OCI-LY1 (cell line): ENCODE data around the gene EXD3.

ENCODE experiments used
- H2AFZ ChIP-seq: fragments of 200-600 bp; sonication (generic), shearing (Covaris generic); 2 replicates; pipeline ENCODE4 v1.6.0; 2014; ENCODE audit warnings: antibody characterized with exemption, mild to moderate bottlenecking, low read length
- H3F3A ChIP-seq: fragments of 200-600 bp; sonication (generic), shearing (Covaris generic); 2 replicates; pipeline ENCODE4 v1.6.0; 2014; ENCODE audit warnings: mild to moderate bottlenecking, antibody characterized with exemption, low read length, moderate library complexity; ENCODE audit not compliant: insufficient read depth
- H3K27ac ChIP-seq: fragments of 200-600 bp; sonication (generic); 2 replicates; pipeline ENCODE4 v1.5.1; 2014; ENCODE audit warnings: low read length, mixed run types, mild to moderate bottlenecking, low read depth; ENCODE audit not compliant: poor library complexity, severe bottlenecking
- H3K27me3 ChIP-seq: fragments of 200-600 bp; sonication (generic); 2 replicates; pipeline ENCODE4 v1.6.0; 2014; ENCODE audit warnings: antibody characterized with exemption, mild to moderate bottlenecking, low read length, moderate library complexity; ENCODE audit not compliant: insufficient read depth
- H3K36me3 ChIP-seq: fragments of 200-600 bp; sonication (generic); 2 replicates; pipeline ENCODE4 v1.6.1; 2014; ENCODE audit warnings: mild to moderate bottlenecking, antibody characterized with exemption, low read length, moderate library complexity, mixed read lengths; ENCODE audit not compliant: insufficient read depth
- H3K4me1 ChIP-seq: fragments of 200-600 bp; sonication (generic); 2 replicates; pipeline ENCODE4 v1.5.1; 2014; ENCODE audit warnings: mild to moderate bottlenecking, low read length, moderate library complexity; ENCODE audit not compliant: insufficient read depth, severe bottlenecking
- H3K4me2 ChIP-seq: fragments of 200-600 bp; sonication (generic), shearing (Covaris generic); 2 replicates; pipeline ENCODE4 v1.6.1; 2014; ENCODE audit warnings: low read length
- H3K4me3 ChIP-seq: fragments of 200-600 bp; sonication (generic); 2 replicates; pipeline ENCODE4 v1.5.1; 2014; ENCODE audit warnings: low read length, low read depth, mild to moderate bottlenecking, mixed read lengths; ENCODE audit not compliant: poor library complexity, severe bottlenecking
- H3K79me2 ChIP-seq: fragments of 200-600 bp; shearing (Covaris generic); 2 replicates; pipeline ENCODE4 v1.6.1; 2016; ENCODE audit warnings: mixed run types, low read length, mixed read lengths; ENCODE audit not compliant: insufficient read depth
- H3K9ac ChIP-seq: fragments of 200-600 bp; sonication (generic), shearing (Covaris generic); 2 replicates; pipeline ENCODE4 v1.6.1; 2014; ENCODE audit warnings: mild to moderate bottlenecking, low read length, mixed read lengths
- H3K9me2 ChIP-seq: fragments of 200-600 bp; sonication (generic), shearing (Covaris generic); 2 replicates; pipeline ENCODE4 v1.6.1; 2014; ENCODE audit warnings: low read depth, mild to moderate bottlenecking, low read length, mixed read lengths
- H3K9me3 ChIP-seq: fragments of 200-600 bp; shearing (Covaris generic); 2 replicates; pipeline ENCODE4 v1.6.1; 2014; ENCODE audit warnings: low read length, mixed read lengths
- H4K20me1 ChIP-seq: fragments of 200-600 bp; sonication (generic), shearing (Covaris generic); 2 replicates; pipeline ENCODE4 v1.6.0; 2016; ENCODE audit warnings: mild to moderate bottlenecking, low read length; ENCODE audit not compliant: insufficient read depth
- EZH2 ChIP-seq: fragments of 200-600 bp; sonication (generic), shearing (Covaris generic); IDR thresholded peaks from 2 replicates; pipeline ENCODE4 v1.8.0; 2017; ENCODE audit warnings: borderline replicate concordance, mixed run types, mild to moderate bottlenecking, antibody characterized with exemption, low read length, moderate library complexity, mixed read lengths
- TF ChIP-seq, protein P1 (sequence below): fragments of 200-600 bp; sonication (generic), shearing (Covaris generic); IDR thresholded peaks from 2 replicates; pipeline ENCODE4 v1.5.1; 2017; ENCODE audit warnings: mild to moderate bottlenecking, antibody characterized with exemption, low read length, moderate library complexity, mixed read lengths

Gene EXD3

DNA sequence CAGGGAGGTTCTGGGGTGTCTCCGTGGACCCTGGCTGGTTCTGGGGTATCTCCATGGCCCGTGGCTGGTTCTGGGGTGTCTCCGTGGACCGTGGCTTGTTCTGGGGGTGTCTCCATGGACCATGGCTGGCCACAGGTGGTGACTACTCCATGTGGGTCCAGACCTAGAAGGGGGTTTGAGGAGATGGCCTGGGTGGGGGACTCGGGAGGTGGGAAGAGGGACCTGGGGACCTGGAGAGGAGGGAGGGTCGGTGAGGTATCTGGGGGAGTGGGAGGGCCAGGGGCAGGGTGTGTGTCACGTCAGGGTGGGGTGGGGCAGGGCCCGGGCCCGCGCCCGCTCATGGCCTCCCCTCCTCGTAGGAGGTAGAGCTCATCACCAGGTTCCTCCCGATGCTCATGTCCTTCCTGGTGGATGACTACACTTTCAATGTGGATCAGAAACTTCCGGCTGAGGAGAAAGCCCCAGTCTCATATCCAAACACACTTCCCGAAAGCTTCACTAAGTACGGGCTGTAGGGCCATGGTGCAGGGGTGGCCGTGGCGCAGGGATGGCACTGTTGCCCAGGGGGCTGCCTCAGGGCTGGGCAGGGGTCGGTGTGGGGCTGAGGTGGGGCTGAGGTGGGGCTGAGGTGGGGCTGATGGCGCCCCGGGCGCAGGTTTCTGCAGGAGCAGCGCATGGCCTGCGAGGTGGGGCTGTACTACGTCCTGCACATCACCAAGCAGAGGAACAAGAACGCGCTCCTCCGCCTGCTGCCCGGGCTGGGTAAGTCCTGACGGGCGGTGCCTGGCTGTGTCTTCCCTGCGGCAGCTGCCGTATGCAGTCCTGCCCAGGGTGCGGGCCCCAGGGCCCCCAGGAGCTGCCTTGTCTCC, 156.1 kb downstream of the EXD3 start:
- Histone ChIP-seq H3K79me2 (no peaks in the 10 kb centered on the region), H3K4me1 (peaks cover 42% of the 10 kb centered on the region), H3K9ac (0 out of 2 replicates have a peak overlapping the region, but pooled peaks have one; percentile 39), H3K4me2 (peak overlapping the region; percentile 74), H3K27ac (peak overlapping the region; percentile 92), H3K9me3 (no peaks in the 10 kb centered on the region), H3F3A (no peaks in the 10 kb centered on the region), H3K9me2 (no peaks in the 10 kb centered on the region), H3K36me3 (peaks cover 41% of the 10 kb centered on the region), H4K20me1 (no peaks in the 10 kb centered on the region), H3K27me3 (no peaks in the 10 kb centered on the region), H2AFZ (no peak overlapping the region), H3K4me3 (peak overlapping the region; percentile 58)
- TF ChIP-seq EZH2 = no peak
- TF ChIP-seq, protein P1, sequence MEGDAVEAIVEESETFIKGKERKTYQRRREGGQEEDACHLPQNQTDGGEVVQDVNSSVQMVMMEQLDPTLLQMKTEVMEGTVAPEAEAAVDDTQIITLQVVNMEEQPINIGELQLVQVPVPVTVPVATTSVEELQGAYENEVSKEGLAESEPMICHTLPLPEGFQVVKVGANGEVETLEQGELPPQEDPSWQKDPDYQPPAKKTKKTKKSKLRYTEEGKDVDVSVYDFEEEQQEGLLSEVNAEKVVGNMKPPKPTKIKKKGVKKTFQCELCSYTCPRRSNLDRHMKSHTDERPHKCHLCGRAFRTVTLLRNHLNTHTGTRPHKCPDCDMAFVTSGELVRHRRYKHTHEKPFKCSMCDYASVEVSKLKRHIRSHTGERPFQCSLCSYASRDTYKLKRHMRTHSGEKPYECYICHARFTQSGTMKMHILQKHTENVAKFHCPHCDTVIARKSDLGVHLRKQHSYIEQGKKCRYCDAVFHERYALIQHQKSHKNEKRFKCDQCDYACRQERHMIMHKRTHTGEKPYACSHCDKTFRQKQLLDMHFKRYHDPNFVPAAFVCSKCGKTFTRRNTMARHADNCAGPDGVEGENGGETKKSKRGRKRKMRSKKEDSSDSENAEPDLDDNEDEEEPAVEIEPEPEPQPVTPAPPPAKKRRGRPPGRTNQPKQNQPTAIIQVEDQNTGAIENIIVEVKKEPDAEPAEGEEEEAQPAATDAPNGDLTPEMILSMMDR = no peak

DNA sequence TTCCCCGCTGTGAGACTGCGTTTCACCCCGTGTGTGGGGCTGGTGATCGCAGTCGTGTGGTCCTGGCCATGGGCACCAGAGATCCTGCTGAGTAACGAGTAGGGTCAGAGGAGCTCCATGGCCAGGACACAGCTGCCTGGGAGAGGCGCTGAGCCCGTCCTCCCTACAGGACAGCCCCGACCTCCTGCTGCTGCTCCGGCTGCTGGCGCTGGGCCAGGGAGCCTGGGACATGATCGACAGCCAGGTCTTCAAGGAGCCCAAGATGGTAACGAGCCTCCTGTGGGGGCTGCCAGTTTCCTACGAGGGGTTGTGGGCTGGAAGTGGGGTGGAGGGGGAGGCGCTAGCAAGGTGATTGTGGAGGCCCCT, 156.8 kb downstream of the EXD3 start:
- Histone ChIP-seq H3K4me3 (no peak overlapping the region), H3K27me3 (no peaks in the 10 kb centered on the region), H3K4me1 (peaks cover 37% of the 10 kb centered on the region), H3K9me3 (no peaks in the 10 kb centered on the region), H3K4me2 (no peak overlapping the region), H4K20me1 (no peaks in the 10 kb centered on the region), H3K9me2 (no peaks in the 10 kb centered on the region), H2AFZ (no peak overlapping the region), H3K36me3 (peaks cover 41% of the 10 kb centered on the region), H3K27ac (no peak overlapping the region), H3F3A (no peaks in the 10 kb centered on the region), H3K9ac (no peak overlapping the region), H3K79me2 (no peaks in the 10 kb centered on the region)
- no peak for TF ChIP-seq EZH2
- TF ChIP-seq, protein P1 = no peak

DNA sequence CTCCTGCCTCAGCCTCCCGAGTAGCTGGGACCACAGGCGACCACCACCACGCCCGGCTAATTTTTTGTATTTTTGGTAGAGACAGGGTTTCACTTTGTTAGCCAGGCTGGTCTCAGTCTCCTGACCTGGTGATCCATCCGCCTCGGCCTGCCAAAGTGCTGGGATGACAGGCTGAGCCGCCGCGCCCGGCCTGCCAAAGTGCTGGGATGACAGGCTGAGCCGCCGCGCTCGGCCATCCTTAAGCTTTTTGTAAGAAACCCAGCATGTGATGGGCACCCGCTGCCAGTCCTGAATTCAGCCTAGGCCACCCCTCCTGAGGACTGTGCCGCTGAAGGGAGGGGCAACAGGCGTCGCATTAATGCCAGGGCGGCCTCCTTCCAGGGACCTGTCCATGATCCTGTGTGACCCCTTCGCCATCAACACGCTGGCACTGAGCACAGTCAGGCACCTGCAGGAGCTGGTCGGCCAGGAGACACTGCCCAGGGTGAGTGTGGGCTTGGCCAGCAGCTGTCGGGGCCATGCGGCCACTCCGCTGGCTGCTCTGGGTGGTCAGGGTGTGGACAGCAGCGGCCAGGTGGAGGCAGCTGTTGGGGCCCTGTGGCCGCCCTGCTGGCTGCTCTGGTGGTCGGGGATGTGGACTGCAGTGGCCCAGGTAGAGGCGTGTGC, 157.3 kb downstream of the EXD3 start:
- Histone ChIP-seq H3K36me3 (peaks cover 37% of the 10 kb centered on the region), H3K9ac (no peak overlapping the region), H3K27ac (no peak overlapping the region)

More for the DNA sequence above, 157.3 kb downstream of the EXD3 start:
- peaks cover 34% of the 10 kb centered on the region for H3K4me1 ChIP-seq
- H2AFZ ChIP-seq = no peak overlapping the region
- H3K9me3 ChIP-seq = no peaks in the 10 kb centered on the region
- H3F3A ChIP-seq = no peaks in the 10 kb centered on the region
- no peak overlapping the region for H3K4me2 ChIP-seq
- TF ChIP-seq, protein P1 = no peak
- TF ChIP-seq EZH2 = no peak
- H3K79me2 ChIP-seq = no peaks in the 10 kb centered on the region
- H3K27me3 ChIP-seq = no peaks in the 10 kb centered on the region
- no peaks in the 10 kb centered on the region for H3K9me2 ChIP-seq
- no peaks in the 10 kb centered on the region for H4K20me1 ChIP-seq
- H3K4me3 ChIP-seq = no peak overlapping the region
